GM12878 (cell line): ENCODE results near the gene EXOC1L. TPM values are rescaled to one million over a fixed set of nuclear protein-coding genes. Genes with fewer than 3 reads are reported as not detected.

ENCODE experiments used
- ATAC-seq: fragments of 200-7000 bp; cut with Tn5 transposase; 3 replicates; pipeline ENCODE4 v1.9.1; 2020; ENCODE audit warnings: mild to moderate bottlenecking, moderate library complexity
- BruUV-seq: library from RNA; stranded (reverse); fragments of 400-500 nt; replicated peaks from 2 replicates; lab custom pipeline; 2021; lab: Mats Ljungman, UMichigan
- CTCF ChIA-PET: fragments of 300-600 bp; sonication (Branson Sonifier 250); formaldehyde crosslinking; extraction: SDS; loops from one replicate; lab custom pipeline; 2021; ENCODE audit warnings: inconsistent platforms; lab: Yijun Ruan, JAX
- POLR2A ChIA-PET: fragments of 350-600 bp; formaldehyde crosslinking; extraction: SDS; loops from one replicate; lab custom pipeline; 2021; ENCODE audit warnings: inconsistent platforms; lab: Charles Lee
- RAD21 ChIA-PET: fragments of 300-600 bp; sonication (Branson Sonifier 250); formaldehyde crosslinking; loops from one replicate; lab custom pipeline; 2023; ENCODE audit warnings: antibody characterized with exemption; ENCODE audit not compliant: unreplicated experiment; lab: Charles Lee
- SMC1A ChIA-PET: fragments of 300-600 bp; sonication (Branson Sonifier 250); formaldehyde crosslinking; loops from one replicate; lab custom pipeline; 2023; ENCODE audit not compliant: unreplicated experiment, uncharacterized antibody; lab: Charles Lee
- DNase-seq: peaks from one replicate; pipeline ENCODE4 v3.0.0-alpha.2; 2011; ENCODE audit warnings: low read depth, low spot score
- FAIRE-seq: peaks from 3 replicates; lab custom pipeline; 2011; peaks lifted over from hg19 to GRCh38; lab: Jason Lieb, UNC
- H2AFZ ChIP-seq: 2 replicates; pipeline ENCODE4 v1.6.0; 2011; ENCODE audit warnings: low read depth, low read length, control low read depth; ENCODE audit not compliant: control insufficient read depth
- H3K27ac ChIP-seq: 2 replicates; pipeline ENCODE4 v1.5.1; 2011; ENCODE audit warnings: control low read depth; ENCODE audit not compliant: control insufficient read depth, insufficient read depth
- H3K27me3 ChIP-seq, 2 experiments: replicated peaks in 1 of 2; 2 replicates each; pipeline versions ENCODE4 v1.6.0 to v1.6.1; 2011; ENCODE audit warnings: low read length in 1 of 2; ENCODE audit not compliant: control insufficient read depth in 2 of 2, insufficient read depth in 2 of 2
- H3K36me3 ChIP-seq, 2 experiments: 2 replicates each; pipeline ENCODE4 v1.5.1; 2011; ENCODE audit warnings: low read length in 1 of 2; ENCODE audit not compliant: control insufficient read depth in 2 of 2, insufficient read depth in 2 of 2
- H3K4me1 ChIP-seq: 2 replicates; pipeline ENCODE4 v1.6.1; 2011; ENCODE audit warnings: mild to moderate bottlenecking, low read length, moderate library complexity, mixed read lengths; ENCODE audit not compliant: control insufficient read depth, insufficient read depth
- H3K4me2 ChIP-seq: 2 replicates; pipeline ENCODE4 v1.6.0; 2011; ENCODE audit warnings: control low read depth; ENCODE audit not compliant: control insufficient read depth, insufficient read depth
- H3K4me3 ChIP-seq: fragments of 200-600 bp; sonication (generic); 2 replicates; pipeline ENCODE4 v1.5.1; 2016
- H3K79me2 ChIP-seq: 2 replicates; pipeline ENCODE4 v1.6.0; 2011; ENCODE audit warnings: low read length; ENCODE audit not compliant: control insufficient read depth, insufficient read depth
- H3K9ac ChIP-seq: 2 replicates; pipeline ENCODE4 v1.8.0; 2011; ENCODE audit warnings: low read length, control low read depth, mixed read lengths; ENCODE audit not compliant: control insufficient read depth, insufficient read depth
- H3K9me3 ChIP-seq: replicated peaks from 3 replicates; pipeline ENCODE4 v1.5.1; 2011; ENCODE audit warnings: mild to moderate bottlenecking, low read length; ENCODE audit not compliant: control insufficient read depth, insufficient read depth
- H4K20me1 ChIP-seq: 2 replicates; pipeline ENCODE4 v1.6.0; 2011; ENCODE audit not compliant: control insufficient read depth, insufficient read depth
- CBX3 ChIP-seq: fragments of 200-600 bp; sonication (generic); IDR thresholded peaks from 2 replicates; pipeline ENCODE4 v1.6.1; 2016; ENCODE audit warnings: low read depth, borderline replicate concordance
- HDAC2 ChIP-seq: fragments of 200-600 bp; sonication (generic); IDR thresholded peaks from 2 replicates; pipeline ENCODE4 v1.6.1; 2017
- JUND ChIP-seq: IDR thresholded peaks from 2 replicates; pipeline ENCODE4 v1.6.1; 2012; ENCODE audit warnings: low read depth, mild to moderate bottlenecking, low read length, improper control_type of control experiment, moderate library complexity
- MEF2A ChIP-seq: IDR thresholded peaks from 2 replicates; pipeline ENCODE4 v1.6.1; 2011; ENCODE audit warnings: low read depth, mild to moderate bottlenecking, low read length, moderate library complexity; ENCODE audit not compliant: insufficient read depth
- MYC ChIP-seq: IDR thresholded peaks from 2 replicates; pipeline ENCODE4 v1.6.1; 2011; ENCODE audit warnings: mild to moderate bottlenecking, low read length, moderate library complexity, inconsistent platforms; ENCODE audit not compliant: insufficient read depth, insufficient replicate concordance, insufficient read length, severe bottlenecking
- NFXL1 ChIP-seq: fragments of 450-650 bp; IDR thresholded peaks from 2 replicates; pipeline ENCODE4 v1.6.1; 2017; ENCODE audit warnings: antibody characterized with exemption, mild to moderate bottlenecking, borderline replicate concordance
- NR2C1 ChIP-seq: fragments of 450-650 bp; IDR thresholded peaks from 2 replicates; pipeline ENCODE4 v1.6.1; 2017; ENCODE audit warnings: antibody characterized with exemption, mild to moderate bottlenecking, moderate library complexity
- RCOR1 ChIP-seq: conservative IDR thresholded peaks from 2 replicates; pipeline ENCODE4 v1.6.1; 2012; ENCODE audit warnings: low read depth, low read length, improper control_type of control experiment
- SMC3 ChIP-seq: IDR thresholded peaks from 2 replicates; pipeline ENCODE4 v1.6.1; 2011; ENCODE audit warnings: low read length, improper control_type of control experiment, borderline replicate concordance
- TAF1 ChIP-seq: IDR thresholded peaks from 2 replicates; pipeline ENCODE4 v1.6.1; 2011; ENCODE audit warnings: mild to moderate bottlenecking, low read depth, low read length, borderline replicate concordance
- WGBS: methylation state at CpG from one replicate; pipeline ENCODE4 v1.1.6; 2016; ENCODE audit warnings: low lambda C conversion rate; ENCODE audit not compliant: insufficient replicate concordance, insufficient coverage; ENCODE audit errors: missing lambda C conversion rate; 5-methylcytosine and 5-hydroxymethylcytosine counted together
- in situ Hi-C: fragments of 300-500 bp; cut with MboI; formaldehyde crosslinking; loops from 9 replicates; pipeline ENCODE4 v1.14.3; 2018; ENCODE audit warnings: mixed read lengths
- intact Hi-C: fragments of 100-400 bp; cut with micrococcal nuclease; formaldehyde crosslinking; loops from one replicate; pipeline ENCODE4 v1.14.2; 2022; ENCODE audit not compliant: unreplicated experiment
- polyA plus RNA-seq, 11 experiments: library from polyadenylated mRNA; depleted of rRNA in 4 of 11; unstranded in 6 of 11; stranded (reverse) in 5 of 11; fragments of >200 nt; fragmentation: Nextera tagmentation in 4 of 11; fragmentation: Illumina TruSeq in 1 of 11; extraction: Ambion mirVana in 4 of 11; extraction: Trizol in 1 of 11; gene quantifications; 1 replicate in 1 of 11; 2 replicates in 10 of 11; pipeline versions ENCODE4 v1.2.1 to v1.2.3, GENCODE V29; 2011 to 2016; ENCODE audit warnings: inconsistent platforms in 2 of 11, missing spikeins in 2 of 11, low read depth in 1 of 11
- total RNA-seq, 4 experiments: library from RNA; depleted of rRNA in 3 of 4; stranded (reverse); fragments of >200 nt in 3 of 4; fragmentation: Illumina TruSeq in 1 of 4; extraction: Trizol in 1 of 4; gene quantifications; 2 replicates each; pipeline versions ENCODE4 v1.2.1 to v1.2.3, GENCODE V29; 2013 to 2021
- TF ChIP-seq, protein P1 (sequence below): fragments of 450-650 bp; IDR thresholded peaks from 2 replicates; pipeline ENCODE4 v1.6.1; 2014; ENCODE audit warnings: mild to moderate bottlenecking
- TF ChIP-seq, protein P2 (sequence below): fragments of 450-650 bp; IDR thresholded peaks from 2 replicates; pipeline ENCODE4 v1.6.1; 2017; ENCODE audit warnings: mild to moderate bottlenecking, low read depth, inconsistent platforms; ENCODE audit not compliant: poor library complexity, severe bottlenecking
- TF ChIP-seq, protein P3 (sequence below): fragments of 150-350 bp; IDR thresholded peaks from 2 replicates; pipeline ENCODE4 v1.6.1; 2016; ENCODE audit warnings: low read depth, low read length
- TF ChIP-seq, protein P4 (sequence below): fragments of 450-650 bp; formaldehyde crosslinking; IDR thresholded peaks from 2 replicates; pipeline ENCODE4 v1.4.0; 2022; ENCODE audit warnings: mild to moderate bottlenecking, moderate library complexity

The EXOC1L gene
- total and polyA plus RNA-seq, 10 of the 15 experiments (the other 5 are each of a cell fraction or from before 2014, with no cell fraction given), result not detected

DNA sequence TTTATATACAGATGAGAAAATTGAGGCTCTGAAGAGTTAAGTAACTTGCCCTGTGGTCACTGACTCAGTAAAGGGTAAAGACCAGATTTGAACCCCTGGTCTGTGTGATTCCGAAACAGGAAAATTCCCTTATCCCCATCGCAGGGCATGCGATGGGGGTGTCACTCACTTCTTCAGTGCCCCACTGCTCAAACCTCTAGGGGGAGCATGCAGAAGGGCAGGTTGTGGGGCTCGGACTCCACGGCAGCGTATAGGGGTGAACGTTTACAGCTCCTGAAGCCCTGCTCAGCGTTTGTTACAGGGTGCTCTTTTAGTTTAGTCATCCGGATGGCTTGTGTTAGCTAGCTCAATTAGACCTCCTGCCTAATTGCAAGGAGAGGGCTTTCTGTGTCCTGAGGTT is 30.1 kb downstream of the EXOC1L start:
- no peaks in the 10 kb centered on the region for H3K36me3 ChIP-seq
- FAIRE-seq, result no peak
- TF ChIP-seq SMC3 (no peak), CBX3 (no peak), HDAC2 (no peak), NR2C1 (no peak), MYC (no peak), TAF1 (no peak), JUND (no peak), MEF2A (no peak), RCOR1 (no peak), NFXL1 (no peak)
- TF ChIP-seq, protein P1, sequence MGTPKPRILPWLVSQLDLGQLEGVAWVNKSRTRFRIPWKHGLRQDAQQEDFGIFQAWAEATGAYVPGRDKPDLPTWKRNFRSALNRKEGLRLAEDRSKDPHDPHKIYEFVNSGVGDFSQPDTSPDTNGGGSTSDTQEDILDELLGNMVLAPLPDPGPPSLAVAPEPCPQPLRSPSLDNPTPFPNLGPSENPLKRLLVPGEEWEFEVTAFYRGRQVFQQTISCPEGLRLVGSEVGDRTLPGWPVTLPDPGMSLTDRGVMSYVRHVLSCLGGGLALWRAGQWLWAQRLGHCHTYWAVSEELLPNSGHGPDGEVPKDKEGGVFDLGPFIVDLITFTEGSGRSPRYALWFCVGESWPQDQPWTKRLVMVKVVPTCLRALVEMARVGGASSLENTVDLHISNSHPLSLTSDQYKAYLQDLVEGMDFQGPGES, result no peak
- TF ChIP-seq, protein P2, sequence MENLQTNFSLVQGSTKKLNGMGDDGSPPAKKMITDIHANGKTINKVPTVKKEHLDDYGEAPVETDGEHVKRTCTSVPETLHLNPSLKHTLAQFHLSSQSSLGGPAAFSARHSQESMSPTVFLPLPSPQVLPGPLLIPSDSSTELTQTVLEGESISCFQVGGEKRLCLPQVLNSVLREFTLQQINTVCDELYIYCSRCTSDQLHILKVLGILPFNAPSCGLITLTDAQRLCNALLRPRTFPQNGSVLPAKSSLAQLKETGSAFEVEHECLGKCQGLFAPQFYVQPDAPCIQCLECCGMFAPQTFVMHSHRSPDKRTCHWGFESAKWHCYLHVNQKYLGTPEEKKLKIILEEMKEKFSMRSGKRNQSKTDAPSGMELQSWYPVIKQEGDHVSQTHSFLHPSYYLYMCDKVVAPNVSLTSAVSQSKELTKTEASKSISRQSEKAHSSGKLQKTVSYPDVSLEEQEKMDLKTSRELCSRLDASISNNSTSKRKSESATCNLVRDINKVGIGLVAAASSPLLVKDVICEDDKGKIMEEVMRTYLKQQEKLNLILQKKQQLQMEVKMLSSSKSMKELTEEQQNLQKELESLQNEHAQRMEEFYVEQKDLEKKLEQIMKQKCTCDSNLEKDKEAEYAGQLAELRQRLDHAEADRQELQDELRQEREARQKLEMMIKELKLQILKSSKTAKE, result no peak
- TF ChIP-seq, protein P3, sequence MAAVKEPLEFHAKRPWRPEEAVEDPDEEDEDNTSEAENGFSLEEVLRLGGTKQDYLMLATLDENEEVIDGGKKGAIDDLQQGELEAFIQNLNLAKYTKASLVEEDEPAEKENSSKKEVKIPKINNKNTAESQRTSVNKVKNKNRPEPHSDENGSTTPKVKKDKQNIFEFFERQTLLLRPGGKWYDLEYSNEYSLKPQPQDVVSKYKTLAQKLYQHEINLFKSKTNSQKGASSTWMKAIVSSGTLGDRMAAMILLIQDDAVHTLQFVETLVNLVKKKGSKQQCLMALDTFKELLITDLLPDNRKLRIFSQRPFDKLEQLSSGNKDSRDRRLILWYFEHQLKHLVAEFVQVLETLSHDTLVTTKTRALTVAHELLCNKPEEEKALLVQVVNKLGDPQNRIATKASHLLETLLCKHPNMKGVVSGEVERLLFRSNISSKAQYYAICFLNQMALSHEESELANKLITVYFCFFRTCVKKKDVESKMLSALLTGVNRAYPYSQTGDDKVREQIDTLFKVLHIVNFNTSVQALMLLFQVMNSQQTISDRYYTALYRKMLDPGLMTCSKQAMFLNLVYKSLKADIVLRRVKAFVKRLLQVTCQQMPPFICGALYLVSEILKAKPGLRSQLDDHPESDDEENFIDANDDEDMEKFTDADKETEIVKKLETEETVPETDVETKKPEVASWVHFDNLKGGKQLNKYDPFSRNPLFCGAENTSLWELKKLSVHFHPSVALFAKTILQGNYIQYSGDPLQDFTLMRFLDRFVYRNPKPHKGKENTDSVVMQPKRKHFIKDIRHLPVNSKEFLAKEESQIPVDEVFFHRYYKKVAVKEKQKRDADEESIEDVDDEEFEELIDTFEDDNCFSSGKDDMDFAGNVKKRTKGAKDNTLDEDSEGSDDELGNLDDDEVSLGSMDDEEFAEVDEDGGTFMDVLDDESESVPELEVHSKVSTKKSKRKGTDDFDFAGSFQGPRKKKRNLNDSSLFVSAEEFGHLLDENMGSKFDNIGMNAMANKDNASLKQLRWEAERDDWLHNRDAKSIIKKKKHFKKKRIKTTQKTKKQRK, result no peak
- TF ChIP-seq, protein P4, sequence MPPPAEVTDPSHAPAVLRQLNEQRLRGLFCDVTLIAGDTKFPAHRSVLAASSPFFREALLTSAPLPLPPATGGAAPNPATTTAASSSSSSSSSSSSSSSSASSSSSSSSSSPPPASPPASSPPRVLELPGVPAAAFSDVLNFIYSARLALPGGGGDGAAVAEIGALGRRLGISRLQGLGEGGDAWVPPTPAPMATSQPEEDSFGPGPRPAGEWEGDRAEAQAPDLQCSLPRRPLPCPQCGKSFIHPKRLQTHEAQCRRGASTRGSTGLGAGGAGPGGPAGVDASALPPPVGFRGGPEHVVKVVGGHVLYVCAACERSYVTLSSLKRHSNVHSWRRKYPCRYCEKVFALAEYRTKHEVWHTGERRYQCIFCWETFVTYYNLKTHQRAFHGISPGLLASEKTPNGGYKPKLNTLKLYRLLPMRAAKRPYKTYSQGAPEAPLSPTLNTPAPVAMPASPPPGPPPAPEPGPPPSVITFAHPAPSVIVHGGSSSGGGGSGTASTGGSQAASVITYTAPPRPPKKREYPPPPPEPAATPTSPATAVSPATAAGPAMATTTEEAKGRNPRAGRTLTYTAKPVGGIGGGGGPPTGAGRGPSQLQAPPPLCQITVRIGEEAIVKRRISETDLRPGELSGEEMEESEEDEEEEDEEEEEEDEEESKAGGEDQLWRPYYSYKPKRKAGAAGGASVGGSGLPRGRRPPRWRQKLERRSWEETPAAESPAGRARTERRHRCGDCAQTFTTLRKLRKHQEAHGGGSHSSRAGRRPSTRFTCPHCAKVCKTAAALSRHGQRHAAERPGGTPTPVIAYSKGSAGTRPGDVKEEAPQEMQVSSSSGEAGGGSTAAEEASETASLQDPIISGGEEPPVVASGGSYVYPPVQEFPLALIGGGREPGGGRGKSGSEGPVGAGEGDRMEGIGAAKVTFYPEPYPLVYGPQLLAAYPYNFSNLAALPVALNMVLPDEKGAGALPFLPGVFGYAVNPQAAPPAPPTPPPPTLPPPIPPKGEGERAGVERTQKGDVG (CRISPR knock-in tag), result no peak

More for the DNA sequence above, 30.1 kb downstream of the EXOC1L start:
- in situ Hi-C loops, result loop anchor here (25.0 kb wide), 1 partner anchor 437 kb away; no protein-coding TSS in a partner anchor
- ChIA-PET RAD21 (no interaction called here), SMC1A (no interaction called here), CTCF (no interaction called here), POLR2A (interaction anchor here (1.0 kb wide), 1 partner anchor 160 kb away, joined by 3 read pairs; no protein-coding TSS in a partner anchor)
- Histone ChIP-seq H3K4me3 (no peak overlapping the region), H3K9me3 (no peaks in the 10 kb centered on the region), H4K20me1 (no peaks in the 10 kb centered on the region), H2AFZ (no peak overlapping the region), H3K4me2 (no peak overlapping the region), H3K79me2 (peaks cover 11% of the 10 kb centered on the region), H3K27me3 (no peaks in the 10 kb centered on the region), H3K9ac (no peak overlapping the region), H3K27ac (no peak overlapping the region), H3K4me1 (no peaks in the 10 kb centered on the region)
- intact Hi-C loops, result loop anchor here (5.0 kb wide), 1 partner anchor 452 kb away; the partner anchor contains the start of gene TMEM165
- ATAC-seq (no peak), DNase-seq (no peak)
- BruUV-seq, result no TSS peak
- 68% methylated on average over 9 of the region's 9 CpGs for WGBS
